IMR-90 (cell line): ENCODE measurements around the gene WDR62. TPM values are rescaled to one million over a fixed set of nuclear protein-coding genes. Genes with fewer than 3 reads are reported as not detected.

Experiments used
- ATAC-seq: fragments of 200-7000 bp; cut with Tn5 transposase; 2 replicates; pipeline ENCODE4 v1.9.1; 2020; ENCODE audit warnings: low read depth, mild to moderate bottlenecking, moderate library complexity
- BruUV-seq: library from RNA; stranded (reverse); fragments of 400-500 nt; replicated peaks from 2 replicates; lab custom pipeline; 2021; lab: Mats Ljungman, UMichigan
- CTCF ChIA-PET: fragments of 300-600 bp; formaldehyde crosslinking; extraction: SDS; loops from one replicate; lab custom pipeline; 2021; ENCODE audit warnings: antibody characterized with exemption; lab: Yijun Ruan, JAX
- POLR2A ChIA-PET: fragments of 300-600 bp; sonication (Branson Sonifier 250); formaldehyde crosslinking; loops from one replicate; lab custom pipeline; 2022; ENCODE audit warnings: antibody characterized with exemption; ENCODE audit not compliant: unreplicated experiment; lab: Charles Lee
- DNase-seq: peaks from one replicate; pipeline ENCODE4 v3.0.0; 2013
- H2AFZ ChIP-seq: replicated peaks from 2 replicates; pipeline ENCODE3; 2013; ENCODE audit warnings: low read length, mild to moderate bottlenecking; ENCODE audit not compliant: poor library complexity
- H2AK5ac ChIP-seq: 2 replicates; pipeline ENCODE4 v1.6.1; 2013; ENCODE audit warnings: low read depth, low read length, inconsistent platforms
- H2AK9ac ChIP-seq: replicated peaks from 2 replicates; pipeline ENCODE3; 2013; ENCODE audit warnings: mild to moderate bottlenecking, low read depth, low read length, moderate library complexity; ENCODE audit not compliant: poor library complexity
- H2BK120ac ChIP-seq: 2 replicates; pipeline ENCODE4 v1.6.1; 2013; ENCODE audit warnings: low read depth, low read length, inconsistent platforms
- H2BK15ac ChIP-seq: 3 replicates; pipeline ENCODE4 v1.6.1; 2013; ENCODE audit warnings: low read depth, low read length, inconsistent platforms
- H2BK20ac ChIP-seq: 2 replicates; pipeline ENCODE4 v1.6.1; 2013; ENCODE audit warnings: low read depth, mild to moderate bottlenecking, inconsistent platforms, low read length, moderate library complexity
- H2BK5ac ChIP-seq: 2 replicates; pipeline ENCODE4 v1.6.1; 2013; ENCODE audit warnings: mild to moderate bottlenecking, low read depth, low read length, inconsistent platforms; ENCODE audit not compliant: poor library complexity, severe bottlenecking
- H3K14ac ChIP-seq: replicated peaks from 2 replicates; pipeline ENCODE4 v1.6.1; 2013; ENCODE audit warnings: low read depth, low read length, inconsistent platforms
- H3K18ac ChIP-seq: 2 replicates; pipeline ENCODE4 v1.6.1; 2013; ENCODE audit warnings: low read depth, low read length, control low read depth
- H3K23ac ChIP-seq: 2 replicates; pipeline ENCODE4 v1.6.1; 2013; ENCODE audit warnings: low read depth, low read length, inconsistent platforms
- H3K27ac ChIP-seq: 2 replicates; pipeline ENCODE4 v1.5.1; 2013; ENCODE audit warnings: mild to moderate bottlenecking, control low read depth, low read length; ENCODE audit not compliant: insufficient read depth
- H3K27me3 ChIP-seq: 2 replicates; pipeline ENCODE4 v1.6.1; 2013; ENCODE audit warnings: low read length; ENCODE audit not compliant: control insufficient read depth, insufficient read depth
- H3K36me3 ChIP-seq: 2 replicates; pipeline ENCODE4 v1.6.1; 2013; ENCODE audit warnings: low read length, mixed read lengths; ENCODE audit not compliant: control insufficient read depth, insufficient read depth
- H3K4ac ChIP-seq: 2 replicates; pipeline ENCODE4 v1.6.1; 2013; ENCODE audit warnings: low read depth, low read length, inconsistent platforms
- H3K4me1 ChIP-seq: 2 replicates; pipeline ENCODE4 v1.6.1; 2013; ENCODE audit warnings: low read length, mixed read lengths; ENCODE audit not compliant: control insufficient read depth, insufficient read depth
- H3K4me2 ChIP-seq: 2 replicates; pipeline ENCODE4 v1.6.1; 2013; ENCODE audit warnings: low read depth, mild to moderate bottlenecking, control low read depth, low read length, moderate library complexity
- H3K4me3 ChIP-seq: 2 replicates; pipeline ENCODE4 v1.5.1; 2013; ENCODE audit warnings: low read depth, mild to moderate bottlenecking, control low read depth, low read length, moderate library complexity; ENCODE audit not compliant: insufficient read depth
- H3K56ac ChIP-seq: 2 replicates; pipeline ENCODE4 v1.6.1; 2013; ENCODE audit warnings: low read length, inconsistent platforms; ENCODE audit not compliant: insufficient read depth; ENCODE audit errors: extremely low read depth
- H3K79me1 ChIP-seq, 2 experiments: 2 replicates each; pipeline ENCODE4 v1.6.1; 2013; ENCODE audit warnings: low read length in 2 of 2, inconsistent platforms in 1 of 2, low read depth in 1 of 2
- H3K9ac ChIP-seq: 2 replicates; pipeline ENCODE4 v1.6.1; 2013; ENCODE audit warnings: low read depth, low read length, control low read depth
- H3K9me1 ChIP-seq: 2 replicates; pipeline ENCODE4 v1.6.1; 2013; ENCODE audit warnings: low read length, inconsistent platforms; ENCODE audit not compliant: insufficient read depth
- H3K9me3 ChIP-seq: 2 replicates; pipeline ENCODE4 v1.6.1; 2013; ENCODE audit warnings: low read length; ENCODE audit not compliant: control insufficient read depth, insufficient read depth
- H4K20me1 ChIP-seq: 2 replicates; pipeline ENCODE4 v1.6.1; 2013; ENCODE audit warnings: low read length, inconsistent platforms; ENCODE audit not compliant: insufficient read depth
- H4K5ac ChIP-seq: 2 replicates; pipeline ENCODE4 v1.6.1; 2013; ENCODE audit warnings: mild to moderate bottlenecking, low read depth, low read length, control low read depth
- H4K8ac ChIP-seq, 2 experiments: 2 replicates each; pipeline ENCODE4 v1.6.1; 2013; ENCODE audit warnings: low read depth in 2 of 2, low read length in 2 of 2, control low read depth in 1 of 2, inconsistent platforms in 1 of 2
- H4K91ac ChIP-seq: 2 replicates; pipeline ENCODE4 v1.6.1; 2013; ENCODE audit warnings: low read depth, low read length, inconsistent platforms; ENCODE audit not compliant: insufficient read depth
- CEBPB ChIP-seq: IDR thresholded peaks from 2 replicates; pipeline ENCODE4 v1.6.1; 2012; ENCODE audit warnings: low read depth, low read length, improper control_type of control experiment
- CHD1 ChIP-seq: IDR thresholded peaks from 2 replicates; pipeline ENCODE4 v1.6.1; 2012; ENCODE audit warnings: low read depth, low read length, improper control_type of control experiment
- FOS ChIP-seq: fragments of 150-350 bp; IDR thresholded peaks from 2 replicates; pipeline ENCODE4 v1.6.1; 2016; ENCODE audit warnings: low read depth, low read length
- MAFK ChIP-seq: IDR thresholded peaks from 2 replicates; pipeline ENCODE4 v1.6.1; 2012; ENCODE audit warnings: low read depth, low read length, improper control_type of control experiment
- MAZ ChIP-seq: IDR thresholded peaks from 2 replicates; pipeline ENCODE4 v1.6.1; 2012; ENCODE audit warnings: low read depth, mild to moderate bottlenecking, low read length, improper control_type of control experiment, moderate library complexity, borderline replicate concordance
- MXI1 ChIP-seq: IDR thresholded peaks from 2 replicates; pipeline ENCODE4 v1.6.1; 2012; ENCODE audit warnings: low read depth, mild to moderate bottlenecking, low read length, moderate library complexity, borderline replicate concordance
- POLR2A ChIP-seq: IDR thresholded peaks from 2 replicates; pipeline ENCODE4 v1.6.1; 2012; ENCODE audit warnings: mild to moderate bottlenecking, low read depth, low read length
- SMC3 ChIP-seq: fragments of 150-350 bp; IDR thresholded peaks from 2 replicates; pipeline ENCODE4 v1.6.1; 2016; ENCODE audit warnings: low read depth, mild to moderate bottlenecking, antibody characterized with exemption, low read length, moderate library complexity
- WGBS, 2 experiments: methylation state at CpG; one replicate each; pipeline versions ENCODE4 v1.1.5 to v1.1.7; 2013; ENCODE audit warnings: missing lambda C conversion rate in 2 of 2; ENCODE audit not compliant: insufficient read length in 1 of 2; ENCODE audit errors: extremely low coverage in 2 of 2; 5-methylcytosine and 5-hydroxymethylcytosine counted together
- dilution Hi-C: fragments of 300-500 bp; cut with HindIII; formaldehyde crosslinking; loops from one replicate; pipeline ENCODE4 v1.14.3; 2018; ENCODE audit warnings: low sequenced_read_pairs; ENCODE audit not compliant: unreplicated experiment
- in situ Hi-C: fragments of 300-500 bp; cut with MboI; formaldehyde crosslinking; loops from 3 replicates; pipeline ENCODE4 v1.14.3; 2019; ENCODE audit warnings: low sequenced_read_pairs, inconsistent platforms, mixed read lengths
- intact Hi-C: fragments of 100-400 bp; cut with micrococcal nuclease; formaldehyde crosslinking; loops from 2 replicates; pipeline ENCODE4 v1.10.0; 2022
- polyA plus RNA-seq, 3 experiments: library from polyadenylated mRNA; depleted of rRNA; stranded (reverse); fragments of >200 nt; gene quantifications; 2 replicates each; pipeline ENCODE4 v1.2.3, GENCODE V29; 2012; ENCODE audit warnings: low replicate concordance in 1 of 3
- total RNA-seq: library from RNA; depleted of rRNA; stranded (reverse); fragments of >200 nt; gene quantifications from 2 replicates; pipeline ENCODE4 v1.2.3, GENCODE V29; 2012

WDR62 gene
- total and polyA plus RNA-seq, 2 of the 4 experiments (the other 2 are of a cell fraction), result 4.5 to 7.0 TPM

GRCh38 chr19:36019061-36019670, 35.5 kb upstream of the WDR62 start:
- no peak overlapping the region for H2AK5ac ChIP-seq
- H2BK120ac ChIP-seq, result no peak overlapping the region
- H3K4me2 ChIP-seq, result no peak overlapping the region
- DNase-seq (no peak), ATAC-seq (no peak)
- no peaks in the 10 kb centered on the region for H3K9me3 ChIP-seq
- H3K56ac ChIP-seq, result no peak overlapping the region
- no peak overlapping the region for H3K4ac ChIP-seq
- intact Hi-C loops (no loop called here), dilution Hi-C loops (no loop called here), in situ Hi-C loops (no loop called here)
- no peak overlapping the region for H3K9ac ChIP-seq
- H2BK5ac ChIP-seq, result no peak overlapping the region
- H3K27me3 ChIP-seq, result no peaks in the 10 kb centered on the region
- H4K20me1 ChIP-seq, result no peaks in the 10 kb centered on the region
- H4K8ac ChIP-seq, result no peak overlapping the region
- H2BK15ac ChIP-seq, result no peak overlapping the region
- peaks cover 55% of the 10 kb centered on the region for H3K36me3 ChIP-seq
- no peak overlapping the region for H2AK9ac ChIP-seq
- no peak overlapping the region for H3K4me3 ChIP-seq
- TF ChIP-seq MAZ (no peak), CEBPB (no peak), MAFK (no peak), FOS (no peak), POLR2A (no peak), CHD1 (no peak), MXI1 (no peak), SMC3 (no peak)
- no peak overlapping the region for H3K14ac ChIP-seq
- no peaks in the 10 kb centered on the region for H3K79me1 ChIP-seq
- WGBS, 2 experiments, result 100% methylated on average over 1 of the region's 22 CpGs; no CpG with 5 or more reads in 1 of the 2 experiments
- H3K18ac ChIP-seq, result no peak overlapping the region
- ChIA-PET CTCF (no interaction called here), POLR2A (no interaction called here)
- no peak overlapping the region for H3K23ac ChIP-seq
- H4K91ac ChIP-seq, result no peak overlapping the region
- no peak overlapping the region for H4K5ac ChIP-seq
- H3K27ac ChIP-seq, result no peak overlapping the region
- H2AFZ ChIP-seq, result no peak overlapping the region
- H2BK20ac ChIP-seq, result no peak overlapping the region
- H3K9me1 ChIP-seq, result no peaks in the 10 kb centered on the region; the same call in 1 of the 2 replicates
- H3K4me1 ChIP-seq, result no peaks in the 10 kb centered on the region; the same call in 1 of the 2 replicates
- BruUV-seq, result no TSS peak
